ENCODE measurements around the gene TPO.

DNA sequence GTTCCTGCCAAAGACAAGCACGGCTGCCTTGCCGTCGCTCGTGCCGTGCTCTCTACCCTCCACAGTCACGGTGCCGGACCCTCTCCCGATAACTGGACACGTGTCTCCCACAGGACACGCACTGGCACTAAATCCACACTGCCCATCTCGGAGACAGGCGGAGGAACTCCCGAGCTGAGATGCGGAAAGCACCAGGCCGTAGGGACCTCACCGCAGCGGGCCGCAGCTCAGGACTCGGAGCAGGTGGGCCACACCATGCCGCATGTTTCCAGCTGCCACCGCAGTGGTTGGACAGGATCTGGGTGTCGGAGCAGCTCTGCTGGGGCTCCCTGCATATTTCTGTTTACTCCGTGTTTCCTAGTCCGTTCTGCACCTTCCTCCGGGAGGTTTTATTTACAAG, 127.2 kb downstream of the TPO start:
- TF ChIP-seq CTCF (IDR thresholded peaks at IDR 0.05) (no peak), TCF7L2 (IDR thresholded peaks at IDR 0.05; ENCODE audit: low read depth, low read length) (no peak), POLR2AphosphoS5 (IDR thresholded peaks at IDR 0.05; ENCODE audit: low read depth, low read length) (no peak), SIN3A (IDR thresholded peaks at IDR 0.05; ENCODE audit: borderline replicate concordance, insufficient read depth, low read depth, low read length) (no peak)
- TF ChIP-seq, protein P1, sequence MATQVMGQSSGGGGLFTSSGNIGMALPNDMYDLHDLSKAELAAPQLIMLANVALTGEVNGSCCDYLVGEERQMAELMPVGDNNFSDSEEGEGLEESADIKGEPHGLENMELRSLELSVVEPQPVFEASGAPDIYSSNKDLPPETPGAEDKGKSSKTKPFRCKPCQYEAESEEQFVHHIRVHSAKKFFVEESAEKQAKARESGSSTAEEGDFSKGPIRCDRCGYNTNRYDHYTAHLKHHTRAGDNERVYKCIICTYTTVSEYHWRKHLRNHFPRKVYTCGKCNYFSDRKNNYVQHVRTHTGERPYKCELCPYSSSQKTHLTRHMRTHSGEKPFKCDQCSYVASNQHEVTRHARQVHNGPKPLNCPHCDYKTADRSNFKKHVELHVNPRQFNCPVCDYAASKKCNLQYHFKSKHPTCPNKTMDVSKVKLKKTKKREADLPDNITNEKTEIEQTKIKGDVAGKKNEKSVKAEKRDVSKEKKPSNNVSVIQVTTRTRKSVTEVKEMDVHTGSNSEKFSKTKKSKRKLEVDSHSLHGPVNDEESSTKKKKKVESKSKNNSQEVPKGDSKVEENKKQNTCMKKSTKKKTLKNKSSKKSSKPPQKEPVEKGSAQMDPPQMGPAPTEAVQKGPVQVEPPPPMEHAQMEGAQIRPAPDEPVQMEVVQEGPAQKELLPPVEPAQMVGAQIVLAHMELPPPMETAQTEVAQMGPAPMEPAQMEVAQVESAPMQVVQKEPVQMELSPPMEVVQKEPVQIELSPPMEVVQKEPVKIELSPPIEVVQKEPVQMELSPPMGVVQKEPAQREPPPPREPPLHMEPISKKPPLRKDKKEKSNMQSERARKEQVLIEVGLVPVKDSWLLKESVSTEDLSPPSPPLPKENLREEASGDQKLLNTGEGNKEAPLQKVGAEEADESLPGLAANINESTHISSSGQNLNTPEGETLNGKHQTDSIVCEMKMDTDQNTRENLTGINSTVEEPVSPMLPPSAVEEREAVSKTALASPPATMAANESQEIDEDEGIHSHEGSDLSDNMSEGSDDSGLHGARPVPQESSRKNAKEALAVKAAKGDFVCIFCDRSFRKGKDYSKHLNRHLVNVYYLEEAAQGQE (IDR thresholded peaks at IDR 0.05; ENCODE audit: insufficient read depth in 1 of 2, low read depth in 2 of 2, low read length in 1 of 2): no peak

Measured in Panc1 (cell line).